ENCODE data around the gene TSC2.

The TSC2 gene

DNA sequence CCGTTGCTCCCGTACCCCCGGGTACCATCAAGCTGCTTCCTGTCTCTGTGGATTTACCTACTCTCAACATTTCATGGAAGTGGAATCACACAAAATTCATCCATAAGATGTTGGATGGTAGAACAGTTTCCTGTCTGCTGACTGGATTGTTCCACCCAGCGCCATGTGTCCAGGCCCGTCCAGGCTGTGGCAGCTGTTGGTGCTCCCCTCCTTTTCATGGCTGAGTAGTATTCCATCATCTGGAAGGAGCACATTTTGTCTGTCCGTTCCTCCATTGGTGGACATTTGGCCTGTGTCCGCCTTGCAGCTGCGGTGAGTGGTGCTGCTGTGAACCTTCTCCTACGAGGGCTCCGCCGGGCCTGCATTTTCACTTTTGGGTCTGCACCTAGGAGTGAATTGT, 18.4 kb downstream of the TSC2 start:
- TF ChIP-seq, protein P1, sequence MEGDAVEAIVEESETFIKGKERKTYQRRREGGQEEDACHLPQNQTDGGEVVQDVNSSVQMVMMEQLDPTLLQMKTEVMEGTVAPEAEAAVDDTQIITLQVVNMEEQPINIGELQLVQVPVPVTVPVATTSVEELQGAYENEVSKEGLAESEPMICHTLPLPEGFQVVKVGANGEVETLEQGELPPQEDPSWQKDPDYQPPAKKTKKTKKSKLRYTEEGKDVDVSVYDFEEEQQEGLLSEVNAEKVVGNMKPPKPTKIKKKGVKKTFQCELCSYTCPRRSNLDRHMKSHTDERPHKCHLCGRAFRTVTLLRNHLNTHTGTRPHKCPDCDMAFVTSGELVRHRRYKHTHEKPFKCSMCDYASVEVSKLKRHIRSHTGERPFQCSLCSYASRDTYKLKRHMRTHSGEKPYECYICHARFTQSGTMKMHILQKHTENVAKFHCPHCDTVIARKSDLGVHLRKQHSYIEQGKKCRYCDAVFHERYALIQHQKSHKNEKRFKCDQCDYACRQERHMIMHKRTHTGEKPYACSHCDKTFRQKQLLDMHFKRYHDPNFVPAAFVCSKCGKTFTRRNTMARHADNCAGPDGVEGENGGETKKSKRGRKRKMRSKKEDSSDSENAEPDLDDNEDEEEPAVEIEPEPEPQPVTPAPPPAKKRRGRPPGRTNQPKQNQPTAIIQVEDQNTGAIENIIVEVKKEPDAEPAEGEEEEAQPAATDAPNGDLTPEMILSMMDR (conservative IDR thresholded peaks at IDR 0.05) = no peak
- no peak for TF ChIP-seq ZFX (IDR thresholded peaks at IDR 0.05)
- no peak overlapping the region for H3K27ac ChIP-seq

DNA sequence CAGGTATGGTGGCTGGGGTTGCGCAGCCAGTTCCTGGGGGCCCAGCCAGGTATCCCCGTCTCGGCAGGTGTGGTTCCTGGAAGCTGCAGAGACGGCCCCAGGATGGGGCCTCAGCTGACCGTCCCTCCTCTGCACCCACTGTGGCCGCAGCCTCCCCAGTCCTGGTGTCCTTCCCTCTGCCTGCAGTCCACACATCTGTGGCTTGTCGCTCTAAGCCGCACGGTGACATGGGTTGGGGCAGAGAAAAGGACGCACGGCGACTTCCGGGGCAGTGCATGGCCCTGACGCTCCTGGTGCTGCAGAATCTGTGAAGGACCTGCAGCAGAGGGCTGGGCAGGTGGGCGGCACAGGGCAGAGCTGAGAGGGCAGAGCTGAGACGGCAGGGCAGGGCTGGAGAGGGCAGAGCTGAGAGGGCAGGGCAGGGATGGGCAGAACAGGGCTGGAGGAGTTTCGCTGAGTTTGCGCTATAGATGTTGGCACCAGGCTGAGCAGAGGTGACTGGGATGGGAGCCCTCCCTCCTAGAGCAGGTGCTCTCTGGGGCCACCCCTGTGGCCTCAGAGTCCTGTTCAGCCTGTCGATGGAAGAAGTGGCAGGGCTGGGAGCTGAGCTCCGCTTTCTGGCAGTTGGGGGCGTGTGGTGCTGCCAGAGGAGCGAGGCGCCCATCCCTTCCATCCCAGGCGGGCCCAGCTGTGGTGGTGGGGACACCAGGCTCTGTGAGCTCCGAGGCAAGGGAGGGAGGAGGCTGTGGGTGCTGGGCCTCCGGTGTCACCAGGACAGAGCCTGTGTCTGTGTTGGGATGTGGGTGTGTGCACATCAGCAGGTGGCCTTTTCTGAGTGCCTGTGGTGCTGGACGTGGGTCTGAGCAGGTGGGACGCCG, 23.0 kb downstream of the TSC2 start:
- no peak for TF ChIP-seq ZFX (IDR thresholded peaks at IDR 0.05)
- TF ChIP-seq, protein P1 (conservative IDR thresholded peaks at IDR 0.05) = no peak
- no peak overlapping the region for H3K27ac ChIP-seq

DNA sequence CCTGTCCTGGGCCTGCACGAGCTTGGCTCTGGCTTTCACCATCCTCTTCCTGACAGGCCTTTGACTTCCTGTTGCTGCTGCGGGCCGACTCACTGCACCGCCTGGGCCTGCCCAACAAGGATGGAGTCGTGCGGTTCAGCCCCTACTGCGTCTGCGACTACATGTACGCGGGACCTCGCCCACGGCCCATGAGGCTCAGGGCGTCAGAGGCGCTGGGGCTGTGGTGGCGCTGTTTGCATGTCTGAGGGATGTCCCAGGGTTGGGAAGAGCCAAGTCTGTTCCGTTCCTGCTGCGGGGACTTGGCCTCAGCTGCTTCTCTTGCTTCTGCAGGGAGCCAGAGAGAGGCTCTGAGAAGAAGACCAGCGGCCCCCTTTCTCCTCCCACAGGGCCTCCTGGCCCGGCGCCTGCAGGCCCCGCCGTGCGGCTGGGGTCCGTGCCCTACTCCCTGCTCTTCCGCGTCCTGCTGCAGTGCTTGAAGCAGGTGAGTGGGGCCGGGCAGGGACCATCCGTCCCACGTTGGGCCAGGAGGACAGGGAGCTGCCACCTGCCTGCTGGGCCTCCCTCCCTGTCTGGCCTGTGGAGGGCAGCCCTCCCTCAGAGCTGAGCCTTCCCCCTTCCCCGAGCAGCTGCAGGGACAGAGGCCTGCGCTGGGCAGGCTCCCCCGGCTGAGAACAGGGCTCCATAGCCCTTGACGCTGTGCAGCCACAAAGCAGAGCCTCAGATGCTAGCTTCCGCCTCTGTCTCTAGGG, 23.8 kb downstream of the TSC2 start:
- TF ChIP-seq ZFX (IDR thresholded peaks at IDR 0.05) = no peak
- TF ChIP-seq, protein P1 (conservative IDR thresholded peaks at IDR 0.05) = no peak
- H3K27ac ChIP-seq = no peak overlapping the region

DNA sequence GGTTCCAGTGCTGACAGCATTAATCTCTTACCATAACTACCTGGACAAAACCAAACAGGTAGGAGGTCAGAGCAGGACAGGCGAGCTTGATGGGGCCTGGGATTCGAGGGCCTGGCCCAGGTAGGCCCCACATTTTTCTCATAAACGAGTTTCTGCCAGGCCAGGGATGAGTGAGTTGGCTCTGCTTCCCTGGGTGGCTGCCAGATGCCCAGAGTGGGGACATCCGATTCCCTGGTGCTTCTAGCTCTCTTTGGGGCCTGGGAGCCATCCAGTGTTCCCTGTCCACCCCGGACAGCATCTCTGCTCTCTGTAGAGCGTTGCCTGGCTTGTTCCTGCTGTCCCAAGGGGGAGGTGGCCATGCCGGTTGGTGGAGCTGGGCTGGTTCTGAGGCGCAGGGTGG, 25.1 kb downstream of the TSC2 start:
- TF ChIP-seq ZFX (IDR thresholded peaks at IDR 0.05) = no peak
- TF ChIP-seq, protein P1 (conservative IDR thresholded peaks at IDR 0.05) = no peak
- no peak overlapping the region for H3K27ac ChIP-seq

DNA sequence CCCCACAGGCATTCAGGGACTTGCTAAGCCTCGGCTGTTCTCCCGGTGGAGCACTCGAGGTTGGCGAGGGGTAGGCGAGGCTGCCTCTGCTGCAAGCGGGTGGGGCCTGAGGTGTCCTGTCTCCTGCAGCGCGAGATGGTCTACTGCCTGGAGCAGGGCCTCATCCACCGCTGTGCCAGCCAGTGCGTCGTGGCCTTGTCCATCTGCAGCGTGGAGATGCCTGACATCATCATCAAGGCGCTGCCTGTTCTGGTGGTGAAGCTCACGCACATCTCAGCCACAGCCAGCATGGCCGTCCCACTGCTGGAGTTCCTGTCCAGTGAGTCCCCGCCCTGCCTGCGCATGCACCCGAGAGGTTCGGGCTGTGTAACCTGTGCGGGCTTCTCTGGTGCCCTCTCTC, 26.3 kb downstream of the TSC2 start:
- TF ChIP-seq ZFX (IDR thresholded peaks at IDR 0.05) = no peak
- TF ChIP-seq, protein P1 (conservative IDR thresholded peaks at IDR 0.05) = no peak
- no peak overlapping the region for H3K27ac ChIP-seq

DNA sequence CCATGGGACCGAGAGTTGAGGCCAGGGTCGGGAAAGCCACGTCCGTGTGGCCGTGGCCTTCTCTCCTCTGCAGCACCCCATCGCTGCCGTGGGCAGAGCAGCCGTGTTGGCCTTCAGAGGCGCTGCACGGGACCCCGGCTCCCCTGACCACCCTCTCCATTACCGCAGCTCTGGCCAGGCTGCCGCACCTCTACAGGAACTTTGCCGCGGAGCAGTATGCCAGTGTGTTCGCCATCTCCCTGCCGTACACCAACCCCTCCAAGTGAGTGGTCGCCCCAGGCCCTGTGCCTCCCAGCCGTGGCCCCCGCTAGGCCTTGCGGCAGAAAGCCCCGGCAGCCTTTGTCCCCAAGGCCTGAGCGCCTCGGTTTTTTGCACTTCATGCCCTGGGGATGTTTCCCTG, 27.8 kb downstream of the TSC2 start:
- TF ChIP-seq, protein P1 (conservative IDR thresholded peaks at IDR 0.05) = no peak
- no peak for TF ChIP-seq ZFX (IDR thresholded peaks at IDR 0.05)
- no peak overlapping the region for H3K27ac ChIP-seq
